GM18520 (cell line): ENCODE results near the gene PPARGC1A.

ENCODE experiments used
- ATAC-seq: cut with Tn5 transposase; IDR thresholded peaks from one replicate; pipeline ENCODE4 v1.9.1; 2021; ENCODE audit not compliant: unreplicated experiment

Gene PPARGC1A

GRCh38 chr4:23847158-23847557 is 42.7 kb downstream of the PPARGC1A start:
- no peak for ATAC-seq

- no peak for ATAC-seq
Measured at GRCh38 chr4:23844961-23845360, 44.9 kb downstream of the PPARGC1A start.

GRCh38 chr4:23839279-23839678 is 50.6 kb downstream of the PPARGC1A start:
- no peak for ATAC-seq

GRCh38 chr4:23838607-23839006 is 51.2 kb downstream of the PPARGC1A start:
- ATAC-seq = no peak

- no peak for ATAC-seq
Measured at GRCh38 chr4:23838131-23838530, 51.7 kb downstream of the PPARGC1A start.

- no peak for ATAC-seq
Measured at GRCh38 chr4:23837371-23837770, 52.5 kb downstream of the PPARGC1A start.

- no peak for ATAC-seq
Measured at GRCh38 chr4:23835774-23836478, 53.9 kb downstream of the PPARGC1A start.

GRCh38 chr4:23828779-23829178 is 61.1 kb downstream of the PPARGC1A start:
- no peak for ATAC-seq

- ATAC-seq = no peak
Measured at GRCh38 chr4:23828020-23828715, 61.7 kb downstream of the PPARGC1A start.

GRCh38 chr4:23822181-23822580 is 67.7 kb downstream of the PPARGC1A start:
- ATAC-seq = no peak

GRCh38 chr4:23819041-23819511 is 70.8 kb downstream of the PPARGC1A start:
- ATAC-seq = no peak

- ATAC-seq = no peak
Measured at GRCh38 chr4:23818097-23818885, 71.6 kb downstream of the PPARGC1A start.

- no peak for ATAC-seq
Measured at GRCh38 chr4:23814996-23815660, 74.7 kb downstream of the PPARGC1A start.

- no peak for ATAC-seq
Measured at GRCh38 chr4:23814587-23814986, 75.3 kb downstream of the PPARGC1A start.

- no peak for ATAC-seq
Measured at GRCh38 chr4:23811161-23811560, 78.7 kb downstream of the PPARGC1A start.

GRCh38 chr4:23805450-23805851 is 84.4 kb downstream of the PPARGC1A start:
- ATAC-seq = no peak

- ATAC-seq = no peak
Measured at GRCh38 chr4:23789762-23790161, 100.1 kb downstream of the PPARGC1A start.

- ATAC-seq = no peak
Measured at GRCh38 chr4:23788460-23788859, 101.4 kb downstream of the PPARGC1A start.

- ATAC-seq = no peak
Measured at GRCh38 chr4:23788027-23788426, 101.8 kb downstream of the PPARGC1A start.

GRCh38 chr4:23782778-23783437 is 106.9 kb downstream of the PPARGC1A start:
- no peak for ATAC-seq

GRCh38 chr4:23779839-23780238 is 110.0 kb downstream of the PPARGC1A start:
- ATAC-seq = no peak
